Colonic mucosa (tissue), 4 donors: ENCODE results near the gene SH3BP2. TPM values are rescaled to one million over a fixed set of nuclear protein-coding genes. Genes with fewer than 3 reads are reported as not detected.
A peak's percentile ranks its signal among the peaks of the same experiment; 100 is the strongest.

Experiments used
- DNase-seq: peaks from one replicate; pipeline ENCODE4 v3.0.0-alpha.2; 2020
- H3K27ac ChIP-seq: fragments of 200-600 bp; one replicate; pipeline ENCODE4 v1.8.0; 2021
- H3K27me3 ChIP-seq: fragments of 200-600 bp; one replicate; pipeline ENCODE4 v1.8.0; 2021
- H3K36me3 ChIP-seq: fragments of 200-600 bp; one replicate; pipeline ENCODE4 v1.8.0; 2021
- H3K4me1 ChIP-seq: fragments of 200-600 bp; one replicate; pipeline ENCODE4 v1.8.0; 2021; ENCODE audit warnings: mild to moderate bottlenecking
- H3K4me3 ChIP-seq: fragments of 200-600 bp; one replicate; pipeline ENCODE4 v1.8.0; 2021
- H3K9ac ChIP-seq, 2 donors: one replicate each; pipeline ENCODE4 v1.7.0; 2013; ENCODE audit warnings: control low read depth in 2 of 2, low read depth in 2 of 2, low read length in 2 of 2
- H3K9me3 ChIP-seq: fragments of 200-600 bp; one replicate; pipeline ENCODE4 v1.8.0; 2021
- CTCF ChIP-seq: fragments of 200-600 bp; IDR thresholded peaks from one replicate; pipeline ENCODE4 v1.8.0; 2022; ENCODE audit warnings: antibody characterized with exemption, mild to moderate bottlenecking
- intact Hi-C: fragments of 100-400 bp; cut with DNase I; formaldehyde crosslinking; loops from one replicate; pipeline ENCODE4 v1.14.1; 2022
- total RNA-seq, 2 donors: library from RNA; stranded (reverse); fragmentation: NEBNext Ultra II Directional in 1 of 2; extraction: Animal tissue kit (Norgen Biotek cat#: 25700) in 1 of 2; gene quantifications; one replicate each; pipeline ENCODE4 v1.2.1, GENCODE V29; 2021
- donor health status: healthy.
- donor health status: DM: no; HTN: no; CAD: no.
- donor health status: DM: no; HTN: no; CAD: no.

The SH3BP2 gene
- total RNA-seq, 2 donors from 2014 or later = 62.2 to 70.8 TPM

- Histone ChIP-seq H3K4me3 (no peak overlapping the region), H3K27ac (no peak overlapping the region), H3K4me1 (peaks cover 12% of the 10 kb centered on the region), H3K9ac (no peak overlapping the region), H3K27me3 (no peaks in the 10 kb centered on the region), H3K9me3 (no peaks in the 10 kb centered on the region), H3K36me3 (no peaks in the 10 kb centered on the region)
- DNase-seq = no peak
- TF ChIP-seq CTCF = no peak
- intact Hi-C loops = no loop called here
These were observed 2.0 kb upstream of the SH3BP2 start for GRCh38 chr4:2790583-2791517.

- Histone ChIP-seq H3K4me3 (no peak overlapping the region), H3K27ac (no peak overlapping the region), H3K9me3 (no peaks in the 10 kb centered on the region), H3K9ac (peak overlapping the region; percentile 1 to 5), H3K36me3 (no peaks in the 10 kb centered on the region), H3K27me3 (no peaks in the 10 kb centered on the region), H3K4me1 (peaks cover 21% of the 10 kb centered on the region)
- intact Hi-C loops = no loop called here
- no peak for TF ChIP-seq CTCF
- peak; percentile 30 for DNase-seq
These were observed 1.1 kb upstream of the SH3BP2 start for GRCh38 chr4:2791518-2792395.

GRCh38 chr4:2792396-2792710 lies 532 bp upstream of the SH3BP2 start:
- Histone ChIP-seq H3K27me3 (no peaks in the 10 kb centered on the region), H3K36me3 (no peaks in the 10 kb centered on the region), H3K4me1 (peaks cover 27% of the 10 kb centered on the region), H3K9ac (peak overlapping the region in 1 of 2 donors; percentile 5), H3K9me3 (no peaks in the 10 kb centered on the region), H3K4me3 (no peak overlapping the region), H3K27ac (no peak overlapping the region)
- TF ChIP-seq CTCF = no peak
- DNase-seq = no peak
- intact Hi-C loops = no loop called here

- peak; percentile 57 for DNase-seq
These were observed 951 bp downstream of the SH3BP2 start for GRCh38 chr4:2793586-2794485.

More at GRCh38 chr4:2793586-2794485, 951 bp downstream of the SH3BP2 start:
- peak overlapping the region; percentile 80 to 84 for H3K9ac ChIP-seq
- no peaks in the 10 kb centered on the region for H3K27me3 ChIP-seq
- intact Hi-C loops = no loop called here
- peak overlapping the region; percentile 78 for H3K4me3 ChIP-seq
- no peaks in the 10 kb centered on the region for H3K9me3 ChIP-seq
- peak overlapping the region; percentile 83 for H3K27ac ChIP-seq
- H3K4me1 ChIP-seq = peaks cover 37% of the 10 kb centered on the region
- H3K36me3 ChIP-seq = no peaks in the 10 kb centered on the region
- no peak for TF ChIP-seq CTCF
